K562 (cell line): ENCODE data around the gene SLC52A1. TPM values are rescaled to one million over a fixed set of nuclear protein-coding genes. Genes with fewer than 3 reads are reported as not detected.

Source experiments
- SRSF1 ChIP-seq: fragments of 200-400 bp; formaldehyde crosslinking; IDR thresholded peaks from 2 replicates; pipeline ENCODE4 v1.6.1; 2017; ENCODE audit warnings: mild to moderate bottlenecking, low read depth, low read length, moderate library complexity
- TBL1XR1 ChIP-seq, 2 experiments: IDR thresholded peaks; 2 replicates each; pipeline ENCODE4 v1.6.1; 2012; ENCODE audit warnings: improper control_type of control experiment in 2 of 2, low read length in 2 of 2, mild to moderate bottlenecking in 1 of 2
- TFAP4 ChIP-seq: sonication (generic); formaldehyde crosslinking; IDR thresholded peaks from 2 replicates; pipeline ENCODE4 v1.8.0; 2022; ENCODE audit warnings: missing genetic modification reagents, mild to moderate bottlenecking, moderate library complexity, borderline replicate concordance
- WHSC1 ChIP-seq: IDR thresholded peaks from one replicate; pipeline ENCODE4 v1.6.1; 2012; ENCODE audit warnings: low read length, control low read depth, inconsistent platforms
- polyA plus RNA-seq, 8 experiments: library from polyadenylated mRNA; depleted of rRNA in 4 of 8; stranded (reverse) in 5 of 8; unstranded in 3 of 8; fragments of >200 nt; fragmentation: Nextera tagmentation in 2 of 8; fragmentation: Illumina TruSeq in 1 of 8; extraction: Ambion mirVana in 2 of 8; extraction: Trizol in 1 of 8; gene quantifications; 2 replicates each; pipeline versions ENCODE4 v1.2.1 to v1.2.3, GENCODE V29; 2011 to 2014; ENCODE audit warnings: inconsistent platforms in 1 of 8, missing spikeins in 1 of 8
- total RNA-seq, 7 experiments: library from RNA; depleted of rRNA in 6 of 7; stranded (reverse); fragments of >200 nt in 6 of 7; fragmentation: Illumina TruSeq in 2 of 7; extraction: Trizol in 2 of 7; gene quantifications; 2 replicates each; pipeline versions ENCODE4 v1.2.1 to v1.2.3, GENCODE V29; 2011 to 2021; ENCODE audit warnings: low replicate concordance in 1 of 7
- TF ChIP-seq, protein P1 (sequence below): sonication (generic); formaldehyde crosslinking; IDR thresholded peaks from 2 replicates; pipeline ENCODE4 v1.8.0; 2023; ENCODE audit warnings: mild to moderate bottlenecking, missing genetic modification reagents
- TF ChIP-seq, protein P2 (sequence below): fragments of 200-600 bp; sonication (generic); IDR thresholded peaks from one replicate; pipeline ENCODE4 v1.6.1; 2012; ENCODE audit warnings: mild to moderate bottlenecking, low read depth, low read length, inconsistent platforms
- TF ChIP-seq, protein P3 (sequence below), 2 experiments: fragments of 450-650 bp; conservative IDR thresholded peaks; 2 replicates each; pipeline ENCODE4 v1.6.1; 2017; ENCODE audit warnings: mild to moderate bottlenecking in 2 of 2, moderate library complexity in 2 of 2

Gene SLC52A1
- total and polyA plus RNA-seq, 9 of the 15 experiments (the other 6 are each of a cell fraction or from before 2014, with no cell fraction given): 0.04 TPM; not detected in 8

DNA sequence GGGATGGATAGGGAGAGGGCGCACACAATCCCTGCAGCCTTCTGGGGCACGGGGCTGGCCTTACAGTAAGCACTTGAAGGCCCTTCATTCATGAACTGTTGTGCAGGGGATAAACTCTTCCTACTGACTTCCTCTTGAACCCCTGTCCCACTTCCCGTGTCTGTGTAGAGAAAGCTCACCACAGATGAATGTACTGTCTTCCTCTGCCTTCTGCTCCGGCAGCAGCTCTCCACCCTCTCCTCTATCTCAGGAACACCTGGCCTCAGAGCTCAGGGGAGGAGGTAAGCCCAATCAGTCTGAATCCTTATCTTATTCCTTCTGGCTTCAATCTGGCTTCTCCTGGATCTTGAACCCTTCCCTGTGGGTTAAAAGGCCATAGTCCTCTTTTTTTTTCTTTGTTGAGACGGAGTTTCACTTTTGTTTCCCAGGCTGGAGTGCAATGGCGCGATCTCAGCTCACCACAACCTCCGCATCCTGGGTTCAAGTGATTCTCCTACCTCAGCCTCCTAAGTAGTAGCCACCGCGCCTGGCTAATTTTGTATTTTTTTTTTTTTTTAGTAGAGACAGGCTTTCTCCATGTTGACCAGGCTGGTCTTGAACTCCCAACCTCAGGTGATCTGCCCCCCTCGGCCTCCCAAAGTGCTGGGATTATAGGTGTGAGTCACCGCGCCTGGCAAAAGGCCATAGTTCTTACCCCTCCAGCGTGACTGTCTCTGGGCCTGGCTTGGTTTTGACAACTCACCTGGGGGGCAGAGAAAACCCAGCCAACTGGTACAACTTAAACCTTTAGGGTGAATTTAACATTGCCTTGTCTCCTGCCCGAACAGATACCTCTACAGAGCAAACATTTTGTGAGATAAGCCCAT is 7.2 kb upstream of the SLC52A1 start (continued):
- TF ChIP-seq TFAP4 (CRISPR knock-in tag): no peak
- TF ChIP-seq, protein P1, sequence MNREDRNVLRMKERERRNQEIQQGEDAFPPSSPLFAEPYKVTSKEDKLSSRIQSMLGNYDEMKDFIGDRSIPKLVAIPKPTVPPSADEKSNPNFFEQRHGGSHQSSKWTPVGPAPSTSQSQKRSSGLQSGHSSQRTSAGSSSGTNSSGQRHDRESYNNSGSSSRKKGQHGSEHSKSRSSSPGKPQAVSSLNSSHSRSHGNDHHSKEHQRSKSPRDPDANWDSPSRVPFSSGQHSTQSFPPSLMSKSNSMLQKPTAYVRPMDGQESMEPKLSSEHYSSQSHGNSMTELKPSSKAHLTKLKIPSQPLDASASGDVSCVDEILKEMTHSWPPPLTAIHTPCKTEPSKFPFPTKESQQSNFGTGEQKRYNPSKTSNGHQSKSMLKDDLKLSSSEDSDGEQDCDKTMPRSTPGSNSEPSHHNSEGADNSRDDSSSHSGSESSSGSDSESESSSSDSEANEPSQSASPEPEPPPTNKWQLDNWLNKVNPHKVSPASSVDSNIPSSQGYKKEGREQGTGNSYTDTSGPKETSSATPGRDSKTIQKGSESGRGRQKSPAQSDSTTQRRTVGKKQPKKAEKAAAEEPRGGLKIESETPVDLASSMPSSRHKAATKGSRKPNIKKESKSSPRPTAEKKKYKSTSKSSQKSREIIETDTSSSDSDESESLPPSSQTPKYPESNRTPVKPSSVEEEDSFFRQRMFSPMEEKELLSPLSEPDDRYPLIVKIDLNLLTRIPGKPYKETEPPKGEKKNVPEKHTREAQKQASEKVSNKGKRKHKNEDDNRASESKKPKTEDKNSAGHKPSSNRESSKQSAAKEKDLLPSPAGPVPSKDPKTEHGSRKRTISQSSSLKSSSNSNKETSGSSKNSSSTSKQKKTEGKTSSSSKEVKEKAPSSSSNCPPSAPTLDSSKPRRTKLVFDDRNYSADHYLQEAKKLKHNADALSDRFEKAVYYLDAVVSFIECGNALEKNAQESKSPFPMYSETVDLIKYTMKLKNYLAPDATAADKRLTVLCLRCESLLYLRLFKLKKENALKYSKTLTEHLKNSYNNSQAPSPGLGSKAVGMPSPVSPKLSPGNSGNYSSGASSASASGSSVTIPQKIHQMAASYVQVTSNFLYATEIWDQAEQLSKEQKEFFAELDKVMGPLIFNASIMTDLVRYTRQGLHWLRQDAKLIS (CRISPR knock-in tag): no peak
- TF ChIP-seq, protein P2, sequence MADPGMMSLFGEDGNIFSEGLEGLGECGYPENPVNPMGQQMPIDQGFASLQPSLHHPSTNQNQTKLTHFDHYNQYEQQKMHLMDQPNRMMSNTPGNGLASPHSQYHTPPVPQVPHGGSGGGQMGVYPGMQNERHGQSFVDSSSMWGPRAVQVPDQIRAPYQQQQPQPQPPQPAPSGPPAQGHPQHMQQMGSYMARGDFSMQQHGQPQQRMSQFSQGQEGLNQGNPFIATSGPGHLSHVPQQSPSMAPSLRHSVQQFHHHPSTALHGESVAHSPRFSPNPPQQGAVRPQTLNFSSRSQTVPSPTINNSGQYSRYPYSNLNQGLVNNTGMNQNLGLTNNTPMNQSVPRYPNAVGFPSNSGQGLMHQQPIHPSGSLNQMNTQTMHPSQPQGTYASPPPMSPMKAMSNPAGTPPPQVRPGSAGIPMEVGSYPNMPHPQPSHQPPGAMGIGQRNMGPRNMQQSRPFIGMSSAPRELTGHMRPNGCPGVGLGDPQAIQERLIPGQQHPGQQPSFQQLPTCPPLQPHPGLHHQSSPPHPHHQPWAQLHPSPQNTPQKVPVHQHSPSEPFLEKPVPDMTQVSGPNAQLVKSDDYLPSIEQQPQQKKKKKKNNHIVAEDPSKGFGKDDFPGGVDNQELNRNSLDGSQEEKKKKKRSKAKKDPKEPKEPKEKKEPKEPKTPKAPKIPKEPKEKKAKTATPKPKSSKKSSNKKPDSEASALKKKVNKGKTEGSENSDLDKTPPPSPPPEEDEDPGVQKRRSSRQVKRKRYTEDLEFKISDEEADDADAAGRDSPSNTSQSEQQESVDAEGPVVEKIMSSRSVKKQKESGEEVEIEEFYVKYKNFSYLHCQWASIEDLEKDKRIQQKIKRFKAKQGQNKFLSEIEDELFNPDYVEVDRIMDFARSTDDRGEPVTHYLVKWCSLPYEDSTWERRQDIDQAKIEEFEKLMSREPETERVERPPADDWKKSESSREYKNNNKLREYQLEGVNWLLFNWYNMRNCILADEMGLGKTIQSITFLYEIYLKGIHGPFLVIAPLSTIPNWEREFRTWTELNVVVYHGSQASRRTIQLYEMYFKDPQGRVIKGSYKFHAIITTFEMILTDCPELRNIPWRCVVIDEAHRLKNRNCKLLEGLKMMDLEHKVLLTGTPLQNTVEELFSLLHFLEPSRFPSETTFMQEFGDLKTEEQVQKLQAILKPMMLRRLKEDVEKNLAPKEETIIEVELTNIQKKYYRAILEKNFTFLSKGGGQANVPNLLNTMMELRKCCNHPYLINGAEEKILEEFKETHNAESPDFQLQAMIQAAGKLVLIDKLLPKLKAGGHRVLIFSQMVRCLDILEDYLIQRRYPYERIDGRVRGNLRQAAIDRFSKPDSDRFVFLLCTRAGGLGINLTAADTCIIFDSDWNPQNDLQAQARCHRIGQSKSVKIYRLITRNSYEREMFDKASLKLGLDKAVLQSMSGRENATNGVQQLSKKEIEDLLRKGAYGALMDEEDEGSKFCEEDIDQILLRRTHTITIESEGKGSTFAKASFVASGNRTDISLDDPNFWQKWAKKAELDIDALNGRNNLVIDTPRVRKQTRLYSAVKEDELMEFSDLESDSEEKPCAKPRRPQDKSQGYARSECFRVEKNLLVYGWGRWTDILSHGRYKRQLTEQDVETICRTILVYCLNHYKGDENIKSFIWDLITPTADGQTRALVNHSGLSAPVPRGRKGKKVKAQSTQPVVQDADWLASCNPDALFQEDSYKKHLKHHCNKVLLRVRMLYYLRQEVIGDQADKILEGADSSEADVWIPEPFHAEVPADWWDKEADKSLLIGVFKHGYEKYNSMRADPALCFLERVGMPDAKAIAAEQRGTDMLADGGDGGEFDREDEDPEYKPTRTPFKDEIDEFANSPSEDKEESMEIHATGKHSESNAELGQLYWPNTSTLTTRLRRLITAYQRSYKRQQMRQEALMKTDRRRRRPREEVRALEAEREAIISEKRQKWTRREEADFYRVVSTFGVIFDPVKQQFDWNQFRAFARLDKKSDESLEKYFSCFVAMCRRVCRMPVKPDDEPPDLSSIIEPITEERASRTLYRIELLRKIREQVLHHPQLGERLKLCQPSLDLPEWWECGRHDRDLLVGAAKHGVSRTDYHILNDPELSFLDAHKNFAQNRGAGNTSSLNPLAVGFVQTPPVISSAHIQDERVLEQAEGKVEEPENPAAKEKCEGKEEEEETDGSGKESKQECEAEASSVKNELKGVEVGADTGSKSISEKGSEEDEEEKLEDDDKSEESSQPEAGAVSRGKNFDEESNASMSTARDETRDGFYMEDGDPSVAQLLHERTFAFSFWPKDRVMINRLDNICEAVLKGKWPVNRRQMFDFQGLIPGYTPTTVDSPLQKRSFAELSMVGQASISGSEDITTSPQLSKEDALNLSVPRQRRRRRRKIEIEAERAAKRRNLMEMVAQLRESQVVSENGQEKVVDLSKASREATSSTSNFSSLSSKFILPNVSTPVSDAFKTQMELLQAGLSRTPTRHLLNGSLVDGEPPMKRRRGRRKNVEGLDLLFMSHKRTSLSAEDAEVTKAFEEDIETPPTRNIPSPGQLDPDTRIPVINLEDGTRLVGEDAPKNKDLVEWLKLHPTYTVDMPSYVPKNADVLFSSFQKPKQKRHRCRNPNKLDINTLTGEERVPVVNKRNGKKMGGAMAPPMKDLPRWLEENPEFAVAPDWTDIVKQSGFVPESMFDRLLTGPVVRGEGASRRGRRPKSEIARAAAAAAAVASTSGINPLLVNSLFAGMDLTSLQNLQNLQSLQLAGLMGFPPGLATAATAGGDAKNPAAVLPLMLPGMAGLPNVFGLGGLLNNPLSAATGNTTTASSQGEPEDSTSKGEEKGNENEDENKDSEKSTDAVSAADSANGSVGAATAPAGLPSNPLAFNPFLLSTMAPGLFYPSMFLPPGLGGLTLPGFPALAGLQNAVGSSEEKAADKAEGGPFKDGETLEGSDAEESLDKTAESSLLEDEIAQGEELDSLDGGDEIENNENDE: no peak
- TF ChIP-seq, protein P3, sequence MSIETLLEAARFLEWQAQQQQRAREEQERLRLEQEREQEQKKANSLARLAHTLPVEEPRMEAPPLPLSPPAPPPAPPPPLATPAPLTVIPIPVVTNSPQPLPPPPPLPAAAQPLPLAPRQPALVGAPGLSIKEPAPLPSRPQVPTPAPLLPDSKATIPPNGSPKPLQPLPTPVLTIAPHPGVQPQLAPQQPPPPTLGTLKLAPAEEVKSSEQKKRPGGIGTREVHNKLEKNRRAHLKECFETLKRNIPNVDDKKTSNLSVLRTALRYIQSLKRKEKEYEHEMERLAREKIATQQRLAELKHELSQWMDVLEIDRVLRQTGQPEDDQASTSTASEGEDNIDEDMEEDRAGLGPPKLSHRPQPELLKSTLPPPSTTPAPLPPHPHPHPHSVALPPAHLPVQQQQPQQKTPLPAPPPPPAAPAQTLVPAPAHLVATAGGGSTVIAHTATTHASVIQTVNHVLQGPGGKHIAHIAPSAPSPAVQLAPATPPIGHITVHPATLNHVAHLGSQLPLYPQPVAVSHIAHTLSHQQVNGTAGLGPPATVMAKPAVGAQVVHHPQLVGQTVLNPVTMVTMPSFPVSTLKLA (conservative IDR thresholded peaks at IDR 0.05): no peak
- TF ChIP-seq TBL1XR1 (IDR thresholded peaks at IDR 0.05; ENCODE audit: low read length in 2 of 2): no peak
- no peak for TF ChIP-seq SRSF1
- no peak for TF ChIP-seq WHSC1
